ENCODE measurements around the gene MACROD2.
A peak's percentile ranks its signal among the peaks of the same experiment; 100 is the strongest.

MACROD2 gene

GRCh38 chr20:16030253-16030652 lies 2034.9 kb downstream of the MACROD2 start:
- DNase-seq: no peak

- no peak for DNase-seq
Measured at GRCh38 chr20:16035576-16035975, 2040.3 kb downstream of the MACROD2 start.

GRCh38 chr20:16036331-16036730 lies 2041.0 kb downstream of the MACROD2 start:
- DNase-seq: no peak

GRCh38 chr20:16040742-16041141 lies 2045.4 kb downstream of the MACROD2 start:
- peak; percentile 9 for DNase-seq

- DNase-seq: no peak
Measured at GRCh38 chr20:16042731-16043130, 2047.4 kb downstream of the MACROD2 start.

- no peak for DNase-seq
Measured at GRCh38 chr20:16043931-16044330, 2048.6 kb downstream of the MACROD2 start.

- DNase-seq: no peak
Measured at GRCh38 chr20:16048876-16049275, 2053.6 kb downstream of the MACROD2 start.

- no peak for DNase-seq
Measured at GRCh38 chr20:16049529-16050093, 2054.3 kb downstream of the MACROD2 start.

- no peak for DNase-seq
Measured at GRCh38 chr20:16050366-16050765, 2055.1 kb downstream of the MACROD2 start.

GRCh38 chr20:16051968-16052367 lies 2056.7 kb downstream of the MACROD2 start:
- no peak for DNase-seq

- no peak for DNase-seq
Measured at GRCh38 chr20:16052456-16052855, 2057.1 kb downstream of the MACROD2 start.

GRCh38 chr20:16054985-16055384 lies 2059.7 kb downstream of the MACROD2 start:
- DNase-seq: no peak

GRCh38 chr20:16057651-16058050 lies 2062.3 kb downstream of the MACROD2 start:
- DNase-seq: no peak

- DNase-seq: no peak
Measured at GRCh38 chr20:16058268-16058667, 2063.0 kb downstream of the MACROD2 start.

- DNase-seq: no peak
Measured at GRCh38 chr20:16059841-16060240, 2064.5 kb downstream of the MACROD2 start.

GRCh38 chr20:16061351-16061750 lies 2066.0 kb downstream of the MACROD2 start:
- no peak for DNase-seq

- DNase-seq: no peak
Measured at GRCh38 chr20:16062661-16063581, 2067.6 kb downstream of the MACROD2 start.

- DNase-seq: no peak
Measured at GRCh38 chr20:16063881-16064280, 2068.6 kb downstream of the MACROD2 start.

- DNase-seq: no peak
Measured at GRCh38 chr20:16064989-16065707, 2069.8 kb downstream of the MACROD2 start.

- no peak for DNase-seq
Measured at GRCh38 chr20:16066571-16066970, 2071.3 kb downstream of the MACROD2 start.

GRCh38 chr20:16069389-16070010 lies 2074.2 kb downstream of the MACROD2 start:
- no peak for DNase-seq

- no peak for DNase-seq
Measured at GRCh38 chr20:16072220-16072619, 2076.9 kb downstream of the MACROD2 start.

All from hematopoietic multipotent progenitor cell treated with erythropoietin and hydrocortisone succinate and interleukin-3 and kit ligand, for 6 days (in vitro differentiated cells).